A549 (cell line): ENCODE results near the gene DPYSL4.

ENCODE experiments used
- CTCF ChIP-seq: fragments of >200 bp; sonication (Bioruptor Twin); formaldehyde crosslinking; IDR thresholded peaks from 3 replicates; pipeline ENCODE4 v1.5.1; 2016
- REST ChIP-seq: fragments of 200-600 bp; sonication (generic); IDR thresholded peaks from 2 replicates; pipeline ENCODE4 v1.6.1; 2016; ENCODE audit warnings: antibody characterized with exemption, mild to moderate bottlenecking, moderate library complexity

- TF ChIP-seq CTCF (no peak), REST (no peak)
Measured at GRCh38 chr10:132178672-132179545, 7.8 kb upstream of the DPYSL4 start.
